ENCODE results near the gene TADA1. TPM values are rescaled to one million over a fixed set of nuclear protein-coding genes. Genes with fewer than 3 reads are reported as not detected.
A peak's percentile ranks its signal among the peaks of the same experiment; 100 is the strongest.
"Not testable (repeated sequence)": the region's sequence is repeated elsewhere in the genome, so short reads cannot be mapped to it uniquely, and the experiment has no call there.

The TADA1 gene
- total RNA-seq, 1 donor from 2014 or later: 15.3 TPM

- Mint-ChIP-seq H3K9me3 (no peaks in the 10 kb centered on the region), H3K27me3 (ENCODE audit: low read depth) (peaks cover 32% of the 10 kb centered on the region), H3K27ac (no peak overlapping the region), H3K4me3 (ENCODE audit: low read depth) (no peak overlapping the region), H3K4me1 (ENCODE audit: low read depth) (peaks cover 16% of the 10 kb centered on the region), H3K36me3 (ENCODE audit: low read depth) (no peaks in the 10 kb centered on the region)
- DNase-seq (ENCODE audit: low spot score): no peak
- intact Hi-C loops (cut with micrococcal nuclease): no loop called here
These were observed 8.1 kb upstream of the TADA1 start for GRCh38 chr1:166884040-166884642.

GRCh38 chr1:166882893-166883292 lies 6.8 kb upstream of the TADA1 start:
- peaks cover 24% of the 10 kb centered on the region for H3K27me3 Mint-ChIP-seq (ENCODE audit: low read depth)
- H3K9me3 Mint-ChIP-seq: no peaks in the 10 kb centered on the region
- no peak overlapping the region for H3K27ac Mint-ChIP-seq
- peaks cover 16% of the 10 kb centered on the region for H3K4me1 Mint-ChIP-seq (ENCODE audit: low read depth)
- no peaks in the 10 kb centered on the region for H3K36me3 Mint-ChIP-seq (ENCODE audit: low read depth)
- intact Hi-C loops (cut with micrococcal nuclease): no loop called here
- no peak overlapping the region for H3K4me3 Mint-ChIP-seq (ENCODE audit: low read depth)
- no peak for DNase-seq (ENCODE audit: low spot score)

GRCh38 chr1:166878173-166878917 lies 2.3 kb upstream of the TADA1 start:
- H3K9me3 Mint-ChIP-seq; DNase-seq (ENCODE audit: low spot score); H3K27ac Mint-ChIP-seq; H3K4me3 Mint-ChIP-seq (ENCODE audit: low read depth); H3K36me3 Mint-ChIP-seq (ENCODE audit: low read depth): not testable (repeated sequence)
- intact Hi-C loops (cut with micrococcal nuclease): loop anchor here (5.0 to 10.0 kb wide), 3 partner anchors 74 to 714 kb away; partner anchors contain the start of gene FAM78B
- Mint-ChIP-seq H3K4me1 (ENCODE audit: low read depth) (peaks cover 34% of the 10 kb centered on the region), H3K27me3 (ENCODE audit: low read depth) (peaks cover 11% of the 10 kb centered on the region)

- Mint-ChIP-seq H3K36me3 (ENCODE audit: low read depth) (peaks cover 19% of the 10 kb centered on the region), H3K27me3 (ENCODE audit: low read depth) (peaks cover 3% of the 10 kb centered on the region), H3K9me3 (no peaks in the 10 kb centered on the region), H3K4me1 (ENCODE audit: low read depth) (peaks cover 42% of the 10 kb centered on the region), H3K27ac (peak overlapping the region; percentile 99), H3K4me3 (ENCODE audit: low read depth) (peak overlapping the region; percentile 96)
- intact Hi-C loops (cut with micrococcal nuclease): loop anchor here (1.0 to 10.0 kb wide), 7 partner anchors 30 to 712 kb away; partner anchors contain the start of genes FAM78B, ILDR2, POGK and POU2F1
- no peak for DNase-seq (ENCODE audit: low spot score)
These were observed 425 bp upstream of the TADA1 start for GRCh38 chr1:166876540-166876838.

GRCh38 chr1:166875302-166875733 lies 746 bp downstream of the TADA1 start:
- Mint-ChIP-seq H3K36me3 (ENCODE audit: low read depth) (peaks cover 22% of the 10 kb centered on the region), H3K9me3 (no peaks in the 10 kb centered on the region), H3K27me3 (ENCODE audit: low read depth) (peaks cover under 1% of the 10 kb centered on the region), H3K27ac (peak overlapping the region; percentile 99), H3K4me3 (ENCODE audit: low read depth) (peak overlapping the region; percentile 96), H3K4me1 (ENCODE audit: low read depth) (peaks cover 49% of the 10 kb centered on the region)
- DNase-seq (ENCODE audit: low spot score): no peak
- intact Hi-C loops (cut with micrococcal nuclease): loop anchor here (5.0 to 10.0 kb wide), 3 partner anchors 77 to 711 kb away; partner anchors contain the start of gene FAM78B

- no peaks in the 10 kb centered on the region for H3K9me3 Mint-ChIP-seq
- DNase-seq (ENCODE audit: low spot score): no peak
- peaks cover 58% of the 10 kb centered on the region for H3K4me1 Mint-ChIP-seq (ENCODE audit: low read depth)
- H3K4me3 Mint-ChIP-seq (ENCODE audit: low read depth): peak overlapping the region; percentile 33
- H3K36me3 Mint-ChIP-seq (ENCODE audit: low read depth): peaks cover 23% of the 10 kb centered on the region
- no peak overlapping the region for H3K27ac Mint-ChIP-seq
- intact Hi-C loops (cut with micrococcal nuclease): loop anchor here (10.0 kb wide), 1 partner anchor 710 kb away; the partner anchor contains the start of gene FAM78B
- no peaks in the 10 kb centered on the region for H3K27me3 Mint-ChIP-seq (ENCODE audit: low read depth)
These were observed 1.6 kb downstream of the TADA1 start for GRCh38 chr1:166874464-166874863.

- H3K9me3 Mint-ChIP-seq: no peaks in the 10 kb centered on the region
- no peaks in the 10 kb centered on the region for H3K27me3 Mint-ChIP-seq (ENCODE audit: low read depth)
- intact Hi-C loops (cut with micrococcal nuclease): loop anchor here (10.0 kb wide), 1 partner anchor 706 kb away; the partner anchor contains the start of gene FAM78B
- no peak for DNase-seq (ENCODE audit: low spot score)
- peaks cover 50% of the 10 kb centered on the region for H3K36me3 Mint-ChIP-seq (ENCODE audit: low read depth)
- no peak overlapping the region for H3K4me3 Mint-ChIP-seq (ENCODE audit: low read depth)
- no peak overlapping the region for H3K27ac Mint-ChIP-seq
- peaks cover 46% of the 10 kb centered on the region for H3K4me1 Mint-ChIP-seq (ENCODE audit: low read depth)
These were observed 5.5 kb downstream of the TADA1 start for GRCh38 chr1:166870584-166870983.

- H3K27ac Mint-ChIP-seq: no peak overlapping the region
- H3K36me3 Mint-ChIP-seq (ENCODE audit: low read depth): peaks cover 52% of the 10 kb centered on the region
- no peak overlapping the region for H3K4me3 Mint-ChIP-seq (ENCODE audit: low read depth)
- DNase-seq (ENCODE audit: low spot score): no peak
- H3K4me1 Mint-ChIP-seq (ENCODE audit: low read depth): peaks cover 38% of the 10 kb centered on the region
- no peaks in the 10 kb centered on the region for H3K27me3 Mint-ChIP-seq (ENCODE audit: low read depth)
- no peaks in the 10 kb centered on the region for H3K9me3 Mint-ChIP-seq
- intact Hi-C loops (cut with micrococcal nuclease): loop anchor here (10.0 kb wide), 1 partner anchor 705 kb away; the partner anchor contains the start of gene FAM78B
These were observed 6.6 kb downstream of the TADA1 start for GRCh38 chr1:166869318-166870099.

- peaks cover 57% of the 10 kb centered on the region for H3K36me3 Mint-ChIP-seq (ENCODE audit: low read depth)
- H3K27ac Mint-ChIP-seq: no peak overlapping the region
- peaks cover 34% of the 10 kb centered on the region for H3K4me1 Mint-ChIP-seq (ENCODE audit: low read depth)
- intact Hi-C loops (cut with micrococcal nuclease): no loop called here
- H3K9me3 Mint-ChIP-seq: no peaks in the 10 kb centered on the region
- no peaks in the 10 kb centered on the region for H3K27me3 Mint-ChIP-seq (ENCODE audit: low read depth)
- H3K4me3 Mint-ChIP-seq (ENCODE audit: low read depth): no peak overlapping the region
- DNase-seq (ENCODE audit: low spot score): no peak
These were observed 7.4 kb downstream of the TADA1 start for GRCh38 chr1:166868639-166869038.

GRCh38 chr1:166865926-166866325 lies 10.1 kb downstream of the TADA1 start:
- Mint-ChIP-seq H3K27me3 (ENCODE audit: low read depth) (no peaks in the 10 kb centered on the region), H3K9me3 (no peaks in the 10 kb centered on the region), H3K36me3 (ENCODE audit: low read depth) (peaks cover 65% of the 10 kb centered on the region), H3K27ac (no peak overlapping the region), H3K4me1 (ENCODE audit: low read depth) (peaks cover 23% of the 10 kb centered on the region), H3K4me3 (ENCODE audit: low read depth) (no peak overlapping the region)
- intact Hi-C loops (cut with micrococcal nuclease): no loop called here
- no peak for DNase-seq (ENCODE audit: low spot score)

GRCh38 chr1:166859597-166859996 lies 16.5 kb downstream of the TADA1 start:
- no peaks in the 10 kb centered on the region for H3K27me3 Mint-ChIP-seq (ENCODE audit: low read depth)
- peaks cover 80% of the 10 kb centered on the region for H3K36me3 Mint-ChIP-seq (ENCODE audit: low read depth)
- H3K4me1 Mint-ChIP-seq (ENCODE audit: low read depth): peaks cover 8% of the 10 kb centered on the region
- no peak for DNase-seq (ENCODE audit: low spot score)
- no peak overlapping the region for H3K4me3 Mint-ChIP-seq (ENCODE audit: low read depth)
- intact Hi-C loops (cut with micrococcal nuclease): no loop called here
- H3K27ac Mint-ChIP-seq: no peak overlapping the region
- no peaks in the 10 kb centered on the region for H3K9me3 Mint-ChIP-seq

GRCh38 chr1:166858726-166859419 lies 17.2 kb downstream of the TADA1 start:
- no peak overlapping the region for H3K4me3 Mint-ChIP-seq (ENCODE audit: low read depth)
- intact Hi-C loops (cut with micrococcal nuclease): no loop called here
- H3K27me3 Mint-ChIP-seq (ENCODE audit: low read depth): no peaks in the 10 kb centered on the region
- no peaks in the 10 kb centered on the region for H3K9me3 Mint-ChIP-seq
- H3K36me3 Mint-ChIP-seq (ENCODE audit: low read depth): peaks cover 81% of the 10 kb centered on the region
- H3K4me1 Mint-ChIP-seq (ENCODE audit: low read depth): peaks cover 8% of the 10 kb centered on the region
- DNase-seq (ENCODE audit: low spot score): no peak
- peak overlapping the region; percentile 9 for H3K27ac Mint-ChIP-seq

All from activated T-helper 2 cell treated with anti-CD3 and anti-CD28 coated beads, Interferon-gamma antibody, Interleukin-2, Interleukin-4, amounts not matched to agents 10 μg/mL and 5 μg/mL and 100 μg/mL, durations not matched to agents 14 hours and 24 hours and 36 hours (primary cell).